Measurements from ENCODE around the gene CLRN1. TPM values are rescaled to one million over a fixed set of nuclear protein-coding genes. Genes with fewer than 3 reads are reported as not detected.

CLRN1 gene
- total RNA-seq, 1 experiment from 2014 or later: not detected

GRCh38 chr3:150878290-150878689, 94.2 kb downstream of the CLRN1 start:
- Mint-ChIP-seq H3K4me1 (no peaks in the 10 kb centered on the region), H3K27me3 (ENCODE audit: low read depth) (no peaks in the 10 kb centered on the region), H3K36me3 (no peaks in the 10 kb centered on the region), H3K9me3 (no peaks in the 10 kb centered on the region), H3K4me3 (no peak overlapping the region), H3K27ac (no peak overlapping the region)
- ATAC-seq: no peak
- no peak for DNase-seq (ENCODE audit: low spot score)
- ChIA-PET POLR2A (no interaction called here), CTCF (interaction anchor here (0.7 kb wide), 1 partner anchor 90 kb away, joined by 3 read pairs; no protein-coding TSS in a partner anchor)
- TF ChIP-seq FOXP1 (CRISPR knock-in tag; IDR thresholded peaks at IDR 0.05; ENCODE audit: borderline replicate concordance) (no peak), KAT7 (CRISPR knock-in tag; IDR thresholded peaks at IDR 0.05; ENCODE audit: borderline replicate concordance) (no peak), ATF1 (CRISPR knock-in tag; IDR thresholded peaks at IDR 0.05) (no peak), NR1H2 (CRISPR knock-in tag; IDR thresholded peaks at IDR 0.05) (no peak), JUN (CRISPR knock-in tag; IDR thresholded peaks at IDR 0.05) (no peak), GRHL2 (CRISPR knock-in tag; IDR thresholded peaks at IDR 0.05; ENCODE audit: insufficient replicate concordance, severe bottlenecking) (no peak), NR3C1 (CRISPR knock-in tag; conservative IDR thresholded peaks at IDR 0.05; ENCODE audit: low read depth) (no peak)

- Mint-ChIP-seq H3K27ac (no peak overlapping the region), H3K4me3 (no peak overlapping the region), H3K4me1 (no peaks in the 10 kb centered on the region), H3K27me3 (ENCODE audit: low read depth) (no peaks in the 10 kb centered on the region), H3K9me3 (no peaks in the 10 kb centered on the region), H3K36me3 (no peaks in the 10 kb centered on the region)
- TF ChIP-seq ZNF263 (CRISPR knock-in tag; IDR thresholded peaks at IDR 0.05; ENCODE audit: low read depth) (no peak), ZNF671 (CRISPR knock-in tag; IDR thresholded peaks at IDR 0.05) (no peak), ZNF281 (CRISPR knock-in tag; IDR thresholded peaks at IDR 0.05) (no peak), NR2C2 (CRISPR knock-in tag; IDR thresholded peaks at IDR 0.05) (no peak), TEAD1 (CRISPR knock-in tag; IDR thresholded peaks at IDR 0.05) (no peak), E2F4 (CRISPR knock-in tag; IDR thresholded peaks at IDR 0.05; ENCODE audit: borderline replicate concordance, low read depth) (no peak), ZNF219 (CRISPR knock-in tag; IDR thresholded peaks at IDR 0.05; ENCODE audit: borderline replicate concordance) (no peak)
- ATAC-seq: no peak
- CTCF ChIA-PET: no interaction called here
- no peak for DNase-seq (ENCODE audit: low spot score)
- POLR2A ChIA-PET: no interaction called here
Measured at GRCh38 chr3:150877303-150877702, 95.2 kb downstream of the CLRN1 start.

GRCh38 chr3:150876611-150877265, 95.8 kb downstream of the CLRN1 start:
- ChIA-PET CTCF (no interaction called here), POLR2A (no interaction called here)
- ATAC-seq (no peak), DNase-seq (ENCODE audit: low spot score) (no peak)
- Mint-ChIP-seq H3K4me3 (no peak overlapping the region), H3K4me1 (no peaks in the 10 kb centered on the region), H3K9me3 (no peaks in the 10 kb centered on the region), H3K36me3 (no peaks in the 10 kb centered on the region), H3K27me3 (ENCODE audit: low read depth) (no peaks in the 10 kb centered on the region), H3K27ac (no peak overlapping the region)
- no peak for TF ChIP-seq CDX4 (CRISPR knock-in tag; IDR thresholded peaks at IDR 0.05; ENCODE audit: borderline replicate concordance)
- no peak for TF ChIP-seq PRDM15 (CRISPR knock-in tag; IDR thresholded peaks at IDR 0.05)
- no peak for TF ChIP-seq STAT6 (CRISPR knock-in tag; conservative IDR thresholded peaks at IDR 0.05; ENCODE audit: low read depth)
- TF ChIP-seq MLX (CRISPR knock-in tag; IDR thresholded peaks at IDR 0.05): no peak

Data from WTC11 (cell line).